GM10248 (cell line): ENCODE measurements around the gene COL6A1.

ENCODE experiments used
- CTCF ChIA-PET: fragments of 300-600 bp; sonication (Branson Sonifier 250); formaldehyde crosslinking; extraction: SDS; loops from one replicate; lab custom pipeline; 2021; ENCODE audit warnings: antibody characterized with exemption; lab: Yijun Ruan, JAX
- POLR2A ChIA-PET: fragments of 350-650 bp; sonication (Branson Sonifier 250); formaldehyde crosslinking; extraction: SDS; loops from one replicate; lab custom pipeline; 2020; ENCODE audit warnings: antibody characterized with exemption; lab: Yijun Ruan, JAX
- DNase-seq: peaks from one replicate; pipeline ENCODE4 v3.0.0; 2012; ENCODE audit errors: extremely low spot score
- TF ChIP-seq, protein P1 (sequence below): IDR thresholded peaks from 2 replicates; pipeline ENCODE4 v1.5.1; 2012; ENCODE audit warnings: mild to moderate bottlenecking, low read depth; ENCODE audit errors: extremely low read depth, missing control alignments, control extremely low read depth

Gene COL6A1

GRCh38 chr21:46000731-46001641 is 19.4 kb downstream of the COL6A1 start:
- POLR2A ChIA-PET, result no interaction called here

GRCh38 chr21:46001821-46002681 is 20.5 kb downstream of the COL6A1 start:
- CTCF ChIA-PET, result no interaction called here
- no peak for DNase-seq
- TF ChIP-seq, protein P1, sequence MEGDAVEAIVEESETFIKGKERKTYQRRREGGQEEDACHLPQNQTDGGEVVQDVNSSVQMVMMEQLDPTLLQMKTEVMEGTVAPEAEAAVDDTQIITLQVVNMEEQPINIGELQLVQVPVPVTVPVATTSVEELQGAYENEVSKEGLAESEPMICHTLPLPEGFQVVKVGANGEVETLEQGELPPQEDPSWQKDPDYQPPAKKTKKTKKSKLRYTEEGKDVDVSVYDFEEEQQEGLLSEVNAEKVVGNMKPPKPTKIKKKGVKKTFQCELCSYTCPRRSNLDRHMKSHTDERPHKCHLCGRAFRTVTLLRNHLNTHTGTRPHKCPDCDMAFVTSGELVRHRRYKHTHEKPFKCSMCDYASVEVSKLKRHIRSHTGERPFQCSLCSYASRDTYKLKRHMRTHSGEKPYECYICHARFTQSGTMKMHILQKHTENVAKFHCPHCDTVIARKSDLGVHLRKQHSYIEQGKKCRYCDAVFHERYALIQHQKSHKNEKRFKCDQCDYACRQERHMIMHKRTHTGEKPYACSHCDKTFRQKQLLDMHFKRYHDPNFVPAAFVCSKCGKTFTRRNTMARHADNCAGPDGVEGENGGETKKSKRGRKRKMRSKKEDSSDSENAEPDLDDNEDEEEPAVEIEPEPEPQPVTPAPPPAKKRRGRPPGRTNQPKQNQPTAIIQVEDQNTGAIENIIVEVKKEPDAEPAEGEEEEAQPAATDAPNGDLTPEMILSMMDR, result no peak
- POLR2A ChIA-PET, result no interaction called here

More at GRCh38 chr21:46000731-46001641, 19.4 kb downstream of the COL6A1 start:
- DNase-seq, result no peak
- TF ChIP-seq, protein P1, result no peak
- CTCF ChIA-PET, result no interaction called here

DNA sequence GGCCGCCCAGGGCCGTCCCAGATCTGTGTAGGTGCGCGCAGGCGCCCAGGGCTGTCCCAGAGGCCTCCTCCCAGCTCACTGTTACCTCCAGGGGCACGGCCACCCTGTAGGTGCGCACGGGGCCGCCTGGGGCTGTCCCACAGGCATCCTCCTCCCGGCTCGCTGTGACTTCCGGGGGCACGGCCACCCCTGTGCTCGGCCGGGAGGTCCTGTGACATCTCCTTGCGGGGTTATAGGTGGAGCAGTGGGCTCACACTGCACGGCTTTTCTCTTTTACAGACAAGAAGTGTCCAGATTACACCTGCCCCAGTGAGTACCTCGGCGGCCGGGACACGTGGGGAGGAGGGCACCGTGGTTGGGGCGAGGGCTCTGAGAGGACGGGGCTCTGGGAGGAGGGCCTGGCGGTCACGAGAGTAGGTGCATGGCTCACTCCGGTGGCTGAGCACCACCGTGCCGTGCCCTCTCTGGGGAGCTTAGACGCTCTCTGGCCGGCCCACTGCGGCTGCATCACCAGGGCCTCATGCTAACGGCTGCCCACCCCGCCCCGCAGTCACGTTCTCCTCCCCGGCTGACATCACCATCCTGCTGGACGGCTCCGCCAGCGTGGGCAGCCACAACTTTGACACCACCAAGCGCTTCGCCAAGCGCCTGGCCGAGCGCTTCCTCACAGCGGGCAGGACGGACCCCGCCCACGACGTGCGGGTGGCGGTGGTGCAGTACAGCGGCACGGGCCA is 21.4 kb downstream of the COL6A1 start:
- ChIA-PET POLR2A (no interaction called here), CTCF (no interaction called here)
- no peak for DNase-seq
- TF ChIP-seq, protein P1, result no peak

DNA sequence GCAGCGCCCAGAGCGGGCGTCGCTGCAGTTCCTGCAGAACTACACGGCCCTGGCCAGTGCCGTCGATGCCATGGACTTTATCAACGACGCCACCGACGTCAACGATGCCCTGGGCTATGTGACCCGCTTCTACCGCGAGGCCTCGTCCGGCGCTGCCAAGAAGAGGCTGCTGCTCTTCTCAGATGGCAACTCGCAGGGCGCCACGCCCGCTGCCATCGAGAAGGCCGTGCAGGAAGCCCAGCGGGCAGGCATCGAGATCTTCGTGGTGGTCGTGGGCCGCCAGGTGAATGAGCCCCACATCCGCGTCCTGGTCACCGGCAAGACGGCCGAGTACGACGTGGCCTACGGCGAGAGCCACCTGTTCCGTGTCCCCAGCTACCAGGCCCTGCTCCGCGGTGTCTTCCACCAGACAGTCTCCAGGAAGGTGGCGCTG is 22.0 kb downstream of the COL6A1 start:
- POLR2A ChIA-PET, result no interaction called here
- TF ChIP-seq, protein P1, result no peak
- no peak for DNase-seq
- CTCF ChIA-PET, result no interaction called here

- POLR2A ChIA-PET, result no interaction called here
- TF ChIP-seq, protein P1, result no peak
These were observed 22.7 kb downstream of the COL6A1 start for GRCh38 chr21:46004168-46004861.

DNA sequence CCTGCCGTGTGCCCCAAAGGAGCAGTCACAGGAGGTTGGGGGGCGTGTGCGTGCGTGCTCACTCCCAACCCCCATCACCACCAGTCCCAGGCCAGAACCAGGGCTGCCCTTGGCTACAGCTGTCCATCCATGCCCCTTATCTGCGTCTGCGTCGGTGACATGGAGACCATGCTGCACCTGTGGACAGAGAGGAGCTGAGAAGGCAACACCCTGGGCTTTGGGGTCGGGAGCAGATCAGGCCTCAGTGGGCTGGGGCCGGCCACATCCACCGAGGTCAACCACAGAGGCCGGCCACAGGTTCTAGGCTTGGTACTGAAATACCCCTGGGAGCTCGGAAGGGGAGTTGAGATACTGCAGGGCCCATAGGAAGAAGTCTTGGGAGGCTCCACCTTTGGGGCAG is 23.5 kb downstream of the COL6A1 start:
- POLR2A ChIA-PET, result no interaction called here
- TF ChIP-seq, protein P1, result no peak
- CTCF ChIA-PET, result no interaction called here
- DNase-seq, result no peak

More at GRCh38 chr21:46004168-46004861, 22.7 kb downstream of the COL6A1 start:
- CTCF ChIA-PET, result no interaction called here
- no peak for DNase-seq
